ENCODE results near the gene SAMD5. TPM values are rescaled to one million over a fixed set of nuclear protein-coding genes. Genes with fewer than 3 reads are reported as not detected.

SAMD5 gene
- total RNA-seq, 1 experiment from 2014 or later: 0.04 TPM

DNA sequence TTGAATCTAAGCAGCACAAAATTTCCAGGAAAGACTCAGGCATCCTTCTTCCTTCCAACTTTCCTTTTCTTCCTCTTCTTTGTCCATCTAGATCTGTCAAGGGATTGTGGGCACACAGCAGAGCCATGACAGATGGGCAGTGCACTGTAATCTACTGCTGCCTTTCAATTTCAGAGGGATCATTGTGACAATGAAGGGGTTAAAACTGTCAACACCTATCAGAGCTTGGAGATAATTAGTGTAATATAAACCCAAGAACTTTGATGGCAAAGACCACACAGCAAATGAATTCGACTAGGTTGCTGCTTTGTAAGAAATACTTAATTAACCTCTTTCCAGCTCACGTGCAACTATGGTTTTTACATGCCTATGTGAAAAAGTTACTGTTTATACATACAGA, 55.0 kb downstream of the SAMD5 start:
- Histone ChIP-seq H3K4me1 (ENCODE audit: insufficient read depth, low read length) (no peaks in the 10 kb centered on the region), H2BK5ac (ENCODE audit: insufficient read length, low read length) (no peak overlapping the region), H3K18ac (ENCODE audit: insufficient read length, low read depth, low read length) (no peak overlapping the region), H3K79me1 (ENCODE audit: insufficient read depth, low read depth, low read length, poor library complexity, severe bottlenecking) (no peaks in the 10 kb centered on the region), H3K9ac (ENCODE audit: extremely low read depth, insufficient read length, low read length) (no peak overlapping the region), H4K91ac (ENCODE audit: insufficient read length, low read depth, low read length) (no peak overlapping the region), H4K5ac (ENCODE audit: insufficient read length, low read depth, low read length) (no peak overlapping the region), H3K79me2 (ENCODE audit: insufficient read depth, low read length) (no peaks in the 10 kb centered on the region), H2AK5ac (ENCODE audit: insufficient read length, low read length) (no peak overlapping the region), H4K8ac (replicated peaks; ENCODE audit: insufficient read length, low read depth, low read length) (no peak overlapping the region), H2AFZ (ENCODE audit: low read length) (no peak overlapping the region), H3K27ac (ENCODE audit: insufficient read length, low read depth, low read length) (no peak overlapping the region), H3K23ac (ENCODE audit: insufficient read length, low read depth, low read length) (no peak overlapping the region), H3K4me2 (ENCODE audit: insufficient read depth, insufficient read length, low read length) (no peak overlapping the region), H4K20me1 (ENCODE audit: control insufficient read depth, insufficient read depth, insufficient read length) (no peaks in the 10 kb centered on the region), H3K4ac (ENCODE audit: low read depth, low read length) (no peak overlapping the region), H3K14ac (ENCODE audit: insufficient read depth, low read length) (no peak overlapping the region), H2BK20ac (ENCODE audit: low read depth, low read length, poor library complexity, severe bottlenecking) (no peak overlapping the region), H2BK120ac (ENCODE audit: low read depth, low read length, poor library complexity, severe bottlenecking) (no peak overlapping the region), H2BK15ac (ENCODE audit: low read depth, low read length) (no peak overlapping the region), H3T11ph (ENCODE audit: low read length) (no peak overlapping the region), H2BK12ac (ENCODE audit: insufficient read length, low read depth, low read length) (no peak overlapping the region), H3K23me2 (ENCODE audit: insufficient read length, low read depth, low read length, poor library complexity, severe bottlenecking) (no peaks in the 10 kb centered on the region), H3K9me3 (ENCODE audit: control insufficient read depth, low read depth, low read length) (no peaks in the 10 kb centered on the region), H3K27me3 (ENCODE audit: insufficient read depth, low read length) (no peaks in the 10 kb centered on the region), H3K56ac (ENCODE audit: insufficient read length, low read depth, low read length) (no peak overlapping the region)
- Mint-ChIP-seq H3K36me3 (ENCODE audit: insufficient read depth in 1 of 3, low read depth in 3 of 3) (no peaks in the 10 kb centered on the region), H3K4me1 (peaks cover 7% of the 10 kb centered on the region in 2 experiments; a peak in 2 of 4 replicates), H3K9me3 (no peaks in the 10 kb centered on the region; a peak in 1 of 5 replicates), H3K27me3 (ENCODE audit: low read depth) (no peaks in the 10 kb centered on the region), H3K27ac (no peak overlapping the region), H3K4me3 (no peak overlapping the region)
- TF ChIP-seq, protein P1, sequence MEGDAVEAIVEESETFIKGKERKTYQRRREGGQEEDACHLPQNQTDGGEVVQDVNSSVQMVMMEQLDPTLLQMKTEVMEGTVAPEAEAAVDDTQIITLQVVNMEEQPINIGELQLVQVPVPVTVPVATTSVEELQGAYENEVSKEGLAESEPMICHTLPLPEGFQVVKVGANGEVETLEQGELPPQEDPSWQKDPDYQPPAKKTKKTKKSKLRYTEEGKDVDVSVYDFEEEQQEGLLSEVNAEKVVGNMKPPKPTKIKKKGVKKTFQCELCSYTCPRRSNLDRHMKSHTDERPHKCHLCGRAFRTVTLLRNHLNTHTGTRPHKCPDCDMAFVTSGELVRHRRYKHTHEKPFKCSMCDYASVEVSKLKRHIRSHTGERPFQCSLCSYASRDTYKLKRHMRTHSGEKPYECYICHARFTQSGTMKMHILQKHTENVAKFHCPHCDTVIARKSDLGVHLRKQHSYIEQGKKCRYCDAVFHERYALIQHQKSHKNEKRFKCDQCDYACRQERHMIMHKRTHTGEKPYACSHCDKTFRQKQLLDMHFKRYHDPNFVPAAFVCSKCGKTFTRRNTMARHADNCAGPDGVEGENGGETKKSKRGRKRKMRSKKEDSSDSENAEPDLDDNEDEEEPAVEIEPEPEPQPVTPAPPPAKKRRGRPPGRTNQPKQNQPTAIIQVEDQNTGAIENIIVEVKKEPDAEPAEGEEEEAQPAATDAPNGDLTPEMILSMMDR (conservative IDR thresholded peaks at IDR 0.05): no peak
- WGBS (ENCODE audit: extremely low coverage, insufficient read length, low lambda C conversion rate): no CpG with 5 or more reads among the region's 2 CpGs
- DNase-seq: no peak
